Measurements from ENCODE around the gene DEFB128. TPM values are rescaled to one million over a fixed set of nuclear protein-coding genes. Genes with fewer than 3 reads are reported as not detected.
"Not testable (repeated sequence)": the region's sequence is repeated elsewhere in the genome, so short reads cannot be mapped to it uniquely, and the experiment has no call there.

The DEFB128 gene
- total and polyA plus RNA-seq, 2 of the 4 experiments (the other 2 are of a cell fraction) = not detected

- H2AFZ ChIP-seq (replicated peaks; ENCODE audit: low read length, poor library complexity); H3K18ac ChIP-seq (ENCODE audit: low read depth, low read length); H3K4ac ChIP-seq (ENCODE audit: low read depth, low read length); H2BK20ac ChIP-seq (ENCODE audit: low read depth, low read length); H4K20me1 ChIP-seq (ENCODE audit: insufficient read depth, low read length); intact Hi-C loops (cut with micrococcal nuclease); ATAC-seq (ENCODE audit: low read depth); H2AK9ac ChIP-seq (replicated peaks; ENCODE audit: low read depth, low read length, poor library complexity); H3K4me3 ChIP-seq (ENCODE audit: insufficient read depth, low read depth, low read length); H3K14ac ChIP-seq (replicated peaks; ENCODE audit: low read depth, low read length); POLR2A ChIA-PET (ENCODE audit: unreplicated experiment); H3K27me3 ChIP-seq (ENCODE audit: control insufficient read depth, insufficient read depth, low read length); H3K4me2 ChIP-seq (ENCODE audit: low read depth, low read length); H3K36me3 ChIP-seq (ENCODE audit: control insufficient read depth, insufficient read depth, low read length); H2BK5ac ChIP-seq (ENCODE audit: low read depth, low read length, poor library complexity, severe bottlenecking); in situ Hi-C loops (cut with MboI; ENCODE audit: low sequenced_read_pairs); H4K5ac ChIP-seq (ENCODE audit: low read depth, low read length); H3K9ac ChIP-seq (ENCODE audit: low read depth, low read length); CTCF ChIA-PET; H3K56ac ChIP-seq (ENCODE audit: extremely low read depth, insufficient read depth, low read length); H3K4me1 ChIP-seq (ENCODE audit: control insufficient read depth, insufficient read depth, low read length); H3K27ac ChIP-seq (ENCODE audit: insufficient read depth, low read length); H2BK15ac ChIP-seq (ENCODE audit: low read depth, low read length); H3K79me1 ChIP-seq (ENCODE audit: low read depth in 1 of 2, low read length in 2 of 2); BruUV-seq (replicated peaks); dilution Hi-C loops (cut with HindIII; ENCODE audit: low sequenced_read_pairs, unreplicated experiment); H3K9me3 ChIP-seq (ENCODE audit: control insufficient read depth, insufficient read depth, low read length); H2BK120ac ChIP-seq (ENCODE audit: low read depth, low read length); H4K8ac ChIP-seq (ENCODE audit: low read depth in 2 of 2, low read length in 2 of 2); H2AK5ac ChIP-seq (ENCODE audit: low read depth, low read length); DNase-seq; H3K23ac ChIP-seq (ENCODE audit: low read depth, low read length); H3K9me1 ChIP-seq (ENCODE audit: insufficient read depth, low read length); H4K91ac ChIP-seq (ENCODE audit: insufficient read depth, low read depth, low read length): not testable (repeated sequence)
- no CpG with 5 or more reads among the region's 4 CpGs for WGBS, 2 experiments (ENCODE audit: extremely low coverage in 2 of 2, insufficient read length in 1 of 2)
Measured at GRCh38 chr20:203630-204029, 14.1 kb upstream of the DEFB128 start.
